ENCODE results near the gene PADI3.

PADI3 gene

DNA sequence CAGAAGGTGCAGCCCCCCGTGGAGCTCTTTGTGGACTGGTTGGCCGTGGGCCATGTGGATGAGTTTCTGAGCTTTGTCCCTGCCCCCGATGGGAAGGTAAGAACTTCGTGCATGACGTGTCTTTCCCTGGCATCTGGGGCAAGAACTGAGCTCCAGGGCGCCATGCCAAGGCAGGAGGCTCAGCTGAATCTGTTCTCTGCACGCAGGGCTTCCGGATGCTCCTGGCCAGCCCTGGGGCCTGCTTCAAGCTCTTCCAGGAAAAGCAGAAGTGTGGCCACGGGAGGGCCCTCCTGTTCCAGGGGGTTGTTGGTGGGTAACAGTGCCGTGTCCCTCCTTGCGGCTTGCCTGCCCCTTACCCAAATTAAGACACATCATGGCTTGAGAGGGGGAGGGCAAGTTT, 27.7 kb downstream of the PADI3 start:
- DNase-seq = peak in 1 of 2 experiments; percentile 11

GRCh38 chr1:17277511-17278159, 28.7 kb downstream of the PADI3 start:
- DNase-seq = no peak

DNA sequence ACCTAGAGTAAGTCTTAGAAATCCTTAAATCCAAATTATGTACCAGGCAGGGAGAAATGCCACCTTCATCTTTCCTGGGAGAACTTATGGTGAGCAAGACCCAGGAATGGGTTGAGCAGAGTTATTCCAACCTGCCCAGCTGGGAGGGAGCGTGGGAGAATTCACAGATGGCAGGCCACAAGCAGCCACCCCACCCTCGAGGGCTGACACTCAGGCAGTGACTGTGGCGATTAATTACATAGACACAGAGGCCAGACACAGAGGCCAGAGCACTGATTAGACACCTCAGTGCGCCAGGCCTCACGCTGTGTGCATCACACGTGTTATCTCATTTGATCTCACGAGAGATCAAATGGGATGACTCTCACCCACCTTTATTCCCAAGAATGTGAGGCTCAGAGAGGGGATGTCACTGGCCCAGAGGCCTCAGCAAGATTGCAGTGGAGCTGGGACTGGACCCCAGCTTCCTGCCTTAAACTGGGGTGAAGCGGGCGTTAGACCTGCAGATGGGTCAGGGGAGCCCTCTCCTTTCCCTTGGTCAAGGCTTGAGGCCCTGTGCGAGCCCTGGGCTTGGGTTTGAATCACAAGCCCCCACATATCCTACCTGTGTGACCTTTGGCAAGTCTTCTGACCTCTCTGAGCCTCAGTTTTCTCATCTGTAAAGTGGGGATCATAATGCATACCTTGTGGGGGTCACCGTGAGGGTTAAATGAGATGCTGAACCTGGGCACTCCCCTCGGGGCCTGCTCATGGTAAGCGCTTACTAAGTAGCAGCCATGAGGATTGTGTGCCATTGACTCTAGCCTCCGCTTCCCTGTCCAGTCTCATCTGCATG, 30.3 kb downstream of the PADI3 start:
- DNase-seq = no peak

- DNase-seq = no peak
Observed at GRCh38 chr1:17280436-17280835, 31.5 kb downstream of the PADI3 start.

- DNase-seq = no peak
Observed at GRCh38 chr1:17280894-17281293, 32.0 kb downstream of the PADI3 start.

GRCh38 chr1:17281775-17282181, 32.9 kb downstream of the PADI3 start:
- no peak for DNase-seq

- no peak for DNase-seq
Observed at GRCh38 chr1:17282836-17283235, 33.9 kb downstream of the PADI3 start.

DNA sequence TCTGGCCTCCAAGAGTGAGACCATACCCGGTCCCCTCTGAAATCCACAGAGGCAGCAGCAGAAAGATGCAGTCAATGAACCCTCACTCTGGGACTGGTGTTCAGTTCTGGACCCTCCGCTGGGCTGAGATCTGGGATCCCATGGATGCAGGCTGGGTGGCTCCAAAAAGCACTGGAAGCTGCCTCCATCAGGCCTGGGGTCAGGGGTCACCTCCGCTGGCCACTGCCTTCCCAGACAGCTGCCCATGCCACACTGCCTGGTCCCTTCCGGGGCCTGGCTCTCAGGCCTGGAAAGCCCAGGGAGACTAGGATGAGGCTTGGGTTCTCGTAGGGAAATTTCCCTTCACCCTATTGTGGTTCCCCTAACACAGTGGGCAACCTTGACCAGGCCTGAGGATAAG, 37.7 kb downstream of the PADI3 start:
- no peak for DNase-seq

- DNase-seq = no peak
Observed at GRCh38 chr1:17287130-17287776, 38.4 kb downstream of the PADI3 start.

DNA sequence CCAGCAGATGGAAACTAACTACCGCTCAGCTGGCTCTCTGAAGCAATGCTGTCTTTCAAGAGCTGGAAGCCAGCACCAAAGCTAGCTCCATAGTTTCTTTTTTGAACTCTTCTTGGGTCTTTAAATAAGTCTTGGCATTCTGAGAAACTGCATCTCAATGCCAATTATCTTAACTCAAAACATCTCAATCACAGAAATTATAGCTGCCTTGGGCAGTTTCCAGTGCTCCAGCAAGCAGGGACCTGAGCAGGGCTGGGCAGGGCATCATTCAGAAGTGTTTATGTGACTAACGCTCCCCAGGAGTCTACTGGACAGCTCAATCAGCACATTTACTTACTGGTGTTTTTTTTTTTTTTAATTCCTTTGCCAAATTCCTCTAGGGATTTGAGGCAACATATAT, 40.8 kb downstream of the PADI3 start:
- DNase-seq = no peak

DNA sequence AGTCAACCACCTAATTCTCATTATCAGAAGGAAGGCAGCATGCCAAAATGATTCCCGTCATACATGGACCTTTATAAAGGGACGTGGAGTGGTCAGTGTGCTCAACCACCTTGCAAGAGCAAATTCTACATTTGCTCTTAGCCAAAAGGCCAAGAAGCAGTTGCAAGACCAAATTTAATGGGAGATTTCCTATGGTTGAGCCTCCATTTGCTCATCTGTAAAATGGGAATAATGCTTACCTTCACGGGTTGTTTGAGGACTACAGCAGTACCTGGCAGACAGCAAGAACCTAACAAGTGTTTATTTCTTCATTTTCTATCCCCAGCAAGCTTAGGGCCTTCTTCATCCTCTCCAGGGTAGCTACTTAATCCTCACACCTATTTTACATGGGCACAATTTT, 41.7 kb downstream of the PADI3 start:
- DNase-seq = no peak

- no peak for DNase-seq
Observed at GRCh38 chr1:17292299-17293160, 43.6 kb downstream of the PADI3 start.

DNA sequence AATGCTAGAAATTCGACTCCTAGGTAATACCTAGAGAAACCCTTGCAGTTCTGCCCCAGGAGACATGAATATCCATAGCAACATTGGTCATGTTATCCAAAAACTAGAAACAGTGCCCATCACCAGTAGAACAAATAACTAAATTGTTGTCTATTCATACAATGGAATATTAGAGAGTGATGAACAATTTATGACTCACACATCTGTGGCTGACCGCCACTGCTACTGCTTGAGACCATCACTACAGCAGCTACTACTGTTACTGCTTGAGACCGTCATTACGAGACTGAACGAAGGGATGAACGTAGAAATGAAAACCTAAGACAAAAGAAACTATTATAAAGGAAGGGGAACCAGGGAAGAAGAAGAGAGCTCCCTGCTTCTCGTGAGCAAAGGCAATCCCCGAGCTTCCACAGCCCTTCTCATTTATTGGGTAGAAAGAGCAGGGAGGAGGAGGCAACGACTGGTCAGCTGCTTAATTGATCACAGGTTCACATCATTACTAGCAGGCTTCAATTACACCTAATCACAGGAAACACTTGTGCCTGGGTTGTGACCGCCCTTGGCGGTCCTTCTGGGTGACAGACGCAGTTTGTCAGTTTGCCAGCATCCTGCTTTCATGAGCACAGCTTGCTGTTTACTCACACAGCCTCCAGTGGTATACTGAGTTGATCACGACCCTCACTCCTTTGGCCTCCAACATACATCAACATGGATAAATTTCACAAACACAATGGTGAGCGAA, 45.0 kb downstream of the PADI3 start:
- DNase-seq = no peak

DNA sequence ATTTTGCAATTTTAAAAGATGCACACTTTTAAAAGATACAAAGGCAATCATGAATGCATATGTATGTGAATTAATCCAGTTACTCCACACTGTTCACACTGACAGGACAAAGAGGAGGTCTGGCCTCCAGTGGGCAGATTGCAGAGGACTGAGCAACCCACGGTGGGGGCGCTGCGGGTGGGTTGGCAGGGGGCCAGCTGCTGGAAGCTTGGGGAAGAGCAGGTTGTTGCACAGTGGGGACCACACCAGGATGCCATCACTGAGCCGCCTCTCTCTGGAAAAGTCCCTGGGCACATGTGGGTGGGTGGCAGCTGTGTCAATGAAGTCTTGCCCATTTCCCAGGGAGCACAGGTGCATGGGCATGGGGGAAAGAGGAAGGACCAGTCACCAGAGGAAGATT, 46.4 kb downstream of the PADI3 start:
- DNase-seq = no peak

- no peak for DNase-seq
Observed at GRCh38 chr1:17296086-17296485, 47.2 kb downstream of the PADI3 start.

DNA sequence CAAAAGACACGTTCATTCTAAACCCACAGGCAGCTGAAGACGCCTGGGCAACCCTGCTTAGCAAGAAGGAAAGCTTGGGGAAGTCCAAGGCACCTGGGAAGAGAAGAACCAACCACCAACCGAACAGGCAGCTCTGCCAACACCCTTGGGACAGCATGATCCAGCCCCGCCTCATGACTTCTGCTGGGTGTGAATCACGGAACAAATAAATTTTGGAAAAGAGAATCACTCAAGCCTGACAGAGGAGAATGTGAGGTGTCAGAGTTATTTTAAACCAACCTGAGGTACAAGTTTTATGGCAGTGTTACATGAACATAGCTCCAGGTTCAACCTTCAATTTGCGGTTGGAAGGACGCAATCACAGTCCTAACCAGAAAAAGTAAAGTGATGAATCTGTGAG, 49.1 kb downstream of the PADI3 start:
- no peak for DNase-seq

- DNase-seq = no peak
Observed at GRCh38 chr1:17301767-17302166, 52.9 kb downstream of the PADI3 start.

DNA sequence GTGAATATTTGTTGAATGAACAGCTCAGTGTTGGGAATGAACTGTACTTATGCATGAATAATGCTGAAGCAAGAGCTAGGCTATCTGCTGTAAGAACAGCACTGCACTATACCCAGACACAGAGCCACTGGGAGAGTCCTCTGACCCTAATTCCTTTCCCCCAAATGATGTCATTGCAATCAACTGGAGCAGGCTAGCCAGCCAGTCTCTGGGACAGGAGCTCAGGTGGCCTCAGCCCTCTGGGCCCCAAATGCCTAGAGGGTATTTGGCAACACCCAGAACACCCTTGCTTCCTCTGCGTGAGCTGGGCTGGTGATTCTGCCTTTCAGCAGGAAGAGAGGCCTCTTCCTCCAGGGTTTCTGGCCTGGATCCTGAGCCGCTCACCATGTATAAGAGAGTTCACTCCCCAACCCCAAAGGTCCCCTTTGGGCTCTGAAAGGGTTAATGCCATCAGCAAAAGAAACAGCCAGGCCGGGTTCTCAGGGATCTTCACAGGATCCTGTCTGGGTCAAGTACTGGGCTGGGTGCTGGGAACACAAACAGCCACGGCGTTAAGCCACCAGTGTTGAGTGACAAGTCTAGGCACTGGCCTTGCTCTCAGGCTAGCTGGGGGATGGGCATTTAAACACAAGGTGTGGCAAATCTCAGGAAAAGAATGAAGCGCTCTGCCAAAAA, 55.4 kb downstream of the PADI3 start:
- DNase-seq = no peak

GRCh38 chr1:17304826-17305175, 55.9 kb downstream of the PADI3 start:
- DNase-seq = no peak

DNA sequence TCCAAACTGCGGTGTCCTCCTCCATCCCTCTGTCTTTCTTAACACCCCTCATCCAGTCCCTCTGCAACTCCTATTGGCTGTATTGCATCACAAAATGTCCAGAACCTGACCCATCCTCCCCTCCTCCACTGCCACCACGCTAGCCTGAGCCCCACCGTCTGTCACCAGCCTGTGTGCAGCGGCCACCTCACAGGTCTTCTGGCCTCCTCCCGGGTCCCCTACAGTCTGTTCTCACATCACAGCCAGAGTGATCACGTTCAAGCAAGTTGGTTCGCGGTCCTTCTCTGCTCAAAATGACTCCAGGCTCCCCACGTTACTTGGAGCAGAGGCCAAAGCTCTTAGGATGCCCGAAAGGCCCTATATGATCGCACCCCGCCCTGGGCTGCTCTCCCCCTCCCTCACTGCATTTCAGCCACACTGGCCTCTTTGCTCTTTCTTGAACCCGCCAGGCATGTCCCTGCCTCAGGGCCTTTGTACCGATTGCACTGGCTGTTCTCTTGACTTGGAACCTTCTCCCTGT, 56.7 kb downstream of the PADI3 start:
- DNase-seq = no peak

- no peak for DNase-seq
Observed at GRCh38 chr1:17306407-17306806, 57.5 kb downstream of the PADI3 start.

DNA sequence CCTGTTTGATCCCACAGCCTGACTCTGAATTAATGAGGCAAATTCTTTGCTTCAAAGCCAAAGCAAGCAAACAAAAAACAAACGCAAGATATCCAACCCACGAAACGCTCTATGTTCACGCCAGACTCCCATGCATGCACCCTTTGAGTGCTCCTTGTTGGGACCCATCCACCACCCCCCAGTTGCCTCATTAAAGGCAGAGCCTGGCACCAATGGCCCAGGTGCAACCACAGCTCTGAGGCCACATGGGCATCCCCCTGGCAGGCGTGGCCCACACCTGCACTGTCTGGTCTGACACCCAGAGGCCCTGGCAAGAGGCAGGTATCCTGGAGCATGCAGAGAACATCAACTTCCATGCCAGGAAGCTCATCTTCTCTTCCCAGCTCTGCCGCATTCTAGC, 58.0 kb downstream of the PADI3 start:
- no peak for DNase-seq

Measured in SHP77 (cell line).